ENCODE data around the gene WNT9A. TPM values are rescaled to one million over a fixed set of nuclear protein-coding genes. Genes with fewer than 3 reads are reported as not detected.

The WNT9A gene
- polyA plus RNA-seq, 3 donors, result 1.2 to 1.9 (median 1.7) TPM

DNA sequence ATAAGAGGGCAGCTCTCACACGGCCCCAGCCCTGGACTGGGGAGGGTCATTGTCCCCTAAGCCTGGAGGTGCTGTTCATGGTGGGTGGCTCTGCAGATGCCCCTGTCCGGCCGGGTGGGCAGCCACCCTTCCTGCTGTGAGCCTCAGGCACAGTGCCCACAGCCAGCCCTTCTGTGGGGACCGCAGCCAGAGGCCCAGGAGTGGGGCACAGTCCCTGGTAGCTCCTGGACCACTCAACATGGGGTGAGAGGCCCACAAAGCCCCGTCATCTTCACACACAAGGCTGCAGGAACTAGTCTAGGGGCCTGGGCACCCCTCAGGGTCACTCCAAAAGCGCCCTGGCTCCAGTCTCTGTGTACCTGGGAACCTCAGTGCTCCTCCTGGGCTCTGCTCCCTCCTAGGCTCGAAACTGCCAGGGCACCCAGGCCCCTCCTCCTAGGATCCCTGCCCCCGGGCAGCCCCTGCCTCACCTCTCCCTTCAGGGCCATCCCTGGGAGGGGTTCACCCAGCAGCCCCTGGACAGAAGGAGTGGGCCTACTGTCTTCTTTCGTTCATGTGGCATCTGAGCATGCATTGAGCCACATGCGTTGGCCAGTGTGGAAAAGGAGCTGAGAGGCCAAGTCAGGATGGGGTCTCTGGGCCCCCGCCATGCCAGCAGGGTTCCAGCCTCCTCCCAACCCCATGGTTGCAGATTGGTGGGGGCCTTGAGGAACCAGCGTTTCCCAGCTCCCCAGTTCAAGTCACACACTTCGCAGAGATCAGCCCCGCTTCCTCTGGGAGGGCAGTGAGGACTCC, 43.0 kb downstream of the WNT9A start:
- no peak for DNase-seq (ENCODE audit: extremely low read depth in 1 of 11, low read depth in 9 of 11, low spot score in 4 of 11)

GRCh38 chr1:227903614-227904501, 43.9 kb downstream of the WNT9A start:
- no peak for DNase-seq (ENCODE audit: extremely low read depth in 1 of 11, low read depth in 9 of 11, low spot score in 4 of 11)

- DNase-seq (ENCODE audit: extremely low read depth in 1 of 11, low read depth in 9 of 11, low spot score in 4 of 11), result no peak
Measured at GRCh38 chr1:227903061-227903521, 44.6 kb downstream of the WNT9A start.

GRCh38 chr1:227902641-227902990, 45.1 kb downstream of the WNT9A start:
- DNase-seq (ENCODE audit: extremely low read depth in 1 of 11, low read depth in 9 of 11, low spot score in 4 of 11), result no peak

- DNase-seq (ENCODE audit: extremely low read depth in 1 of 11, low read depth in 9 of 11, low spot score in 4 of 11), result no peak
Measured at GRCh38 chr1:227901906-227902640, 45.7 kb downstream of the WNT9A start.

- DNase-seq (ENCODE audit: extremely low read depth in 1 of 11, low read depth in 9 of 11, low spot score in 4 of 11), result no peak
Measured at GRCh38 chr1:227901239-227901905, 46.4 kb downstream of the WNT9A start.

DNA sequence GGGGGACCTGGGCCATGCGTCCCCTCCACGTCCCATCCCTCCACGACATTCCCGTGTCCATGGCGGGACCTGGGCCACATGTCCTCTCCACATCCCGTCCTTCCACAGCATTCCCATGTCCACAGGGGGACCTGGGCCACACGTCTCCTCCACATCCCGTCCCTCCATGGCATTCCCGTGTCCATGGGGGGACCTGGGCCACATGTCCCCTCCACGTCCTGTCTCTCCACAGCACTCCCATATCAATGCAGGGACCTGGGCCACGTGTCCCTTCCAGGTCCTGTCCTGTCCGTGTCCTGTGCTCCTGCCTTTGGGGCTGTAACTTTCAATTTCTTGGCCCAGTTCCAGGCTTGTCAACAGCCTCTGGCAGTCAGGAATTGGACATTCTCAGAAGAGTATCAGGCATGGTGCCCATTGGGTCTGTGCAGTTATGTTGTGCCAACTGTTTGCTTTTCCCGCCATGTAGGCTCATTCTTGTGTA, 47.1 kb downstream of the WNT9A start:
- no peak for DNase-seq (ENCODE audit: extremely low read depth in 1 of 11, low read depth in 9 of 11, low spot score in 4 of 11)

DNA sequence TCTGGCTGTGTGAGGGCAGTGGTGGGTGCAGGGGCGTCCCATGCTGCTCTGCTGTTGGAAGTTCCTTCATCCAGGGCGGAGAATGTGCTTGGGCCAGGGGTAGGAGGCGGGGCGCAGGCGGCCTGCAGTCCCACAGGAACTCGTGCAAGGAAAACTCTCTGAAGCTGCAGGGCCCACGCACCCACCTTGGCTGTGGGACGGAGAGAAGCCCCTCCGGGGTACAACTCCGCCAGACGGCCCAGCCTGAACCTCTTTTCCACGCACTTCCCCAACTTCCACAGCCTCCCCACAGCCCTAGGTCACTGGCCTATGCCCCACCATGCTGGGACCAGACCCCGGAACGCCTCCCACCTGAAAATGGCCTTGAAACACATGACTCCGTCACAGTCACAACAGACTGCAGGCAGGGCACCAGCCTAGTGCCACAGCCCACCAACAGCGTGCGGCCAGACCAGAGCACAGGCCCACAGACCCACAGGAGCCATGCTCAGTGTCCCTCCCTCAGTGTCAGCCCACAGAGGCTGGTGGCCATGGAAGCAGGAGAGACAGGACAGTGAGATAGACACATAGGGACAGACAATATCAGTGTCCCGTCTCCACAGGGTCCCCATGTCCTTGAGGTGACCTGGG, 47.8 kb downstream of the WNT9A start:
- no peak for DNase-seq (ENCODE audit: extremely low read depth in 1 of 11, low read depth in 9 of 11, low spot score in 4 of 11)

- no peak for DNase-seq (ENCODE audit: extremely low read depth in 1 of 11, low read depth in 9 of 11, low spot score in 4 of 11)
Measured at GRCh38 chr1:227899141-227899819, 48.5 kb downstream of the WNT9A start.

GRCh38 chr1:227898502-227899140, 49.1 kb downstream of the WNT9A start:
- DNase-seq (ENCODE audit: extremely low read depth in 1 of 11, low read depth in 9 of 11, low spot score in 4 of 11), result no peak

GRCh38 chr1:227897704-227898438, 49.9 kb downstream of the WNT9A start:
- no peak for DNase-seq (ENCODE audit: extremely low read depth in 1 of 11, low read depth in 9 of 11, low spot score in 4 of 11)

DNA sequence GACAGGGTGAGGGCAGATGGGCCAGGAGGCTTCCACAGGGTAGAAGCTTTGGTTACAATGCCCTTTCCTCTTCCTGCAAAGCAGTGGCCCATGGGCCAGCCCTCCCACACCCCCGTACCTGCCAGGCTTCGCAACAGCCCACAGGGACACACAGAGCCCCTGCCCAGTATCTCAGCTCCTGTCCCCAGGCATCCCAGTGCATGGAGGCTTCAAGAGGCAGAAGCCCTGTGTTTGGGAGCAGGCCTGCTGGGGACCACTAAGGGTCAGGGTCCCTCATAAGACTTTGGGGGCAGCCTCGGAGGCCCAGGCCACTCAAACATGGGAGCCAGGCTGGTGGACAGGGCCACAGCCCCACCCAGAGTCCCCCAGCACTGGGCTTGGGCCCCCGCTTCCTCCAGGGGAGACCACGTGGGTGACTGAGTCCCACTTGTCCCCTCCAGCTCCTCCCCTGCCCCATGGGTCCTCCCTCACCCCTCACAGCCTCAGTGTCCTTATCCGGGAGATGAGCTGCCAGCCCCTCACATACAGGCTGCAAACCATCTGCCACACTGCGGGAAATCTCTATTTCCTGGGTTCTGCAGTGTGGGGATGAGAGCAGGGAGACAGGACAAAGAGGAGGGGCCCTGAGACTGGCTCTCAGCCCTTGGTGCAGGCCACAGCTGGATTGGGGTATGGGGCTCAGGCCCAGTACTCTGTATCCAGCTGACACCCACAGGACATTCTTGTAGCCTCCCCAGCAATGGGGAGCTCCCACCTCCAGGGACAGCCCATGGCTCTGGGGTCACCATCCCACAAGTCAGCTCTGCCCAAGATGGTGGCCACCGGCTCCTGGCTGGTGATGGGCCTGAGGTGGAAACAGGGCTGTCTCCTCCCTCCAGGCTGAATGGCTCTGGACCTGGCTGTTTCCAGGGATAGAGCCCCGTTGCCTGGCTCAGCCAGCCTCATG, 50.7 kb downstream of the WNT9A start:
- DNase-seq (ENCODE audit: extremely low read depth in 1 of 11, low read depth in 9 of 11, low spot score in 4 of 11), result no peak

GRCh38 chr1:227895828-227896685, 51.7 kb downstream of the WNT9A start:
- no peak for DNase-seq (ENCODE audit: extremely low read depth in 1 of 11, low read depth in 9 of 11, low spot score in 4 of 11)

DNA sequence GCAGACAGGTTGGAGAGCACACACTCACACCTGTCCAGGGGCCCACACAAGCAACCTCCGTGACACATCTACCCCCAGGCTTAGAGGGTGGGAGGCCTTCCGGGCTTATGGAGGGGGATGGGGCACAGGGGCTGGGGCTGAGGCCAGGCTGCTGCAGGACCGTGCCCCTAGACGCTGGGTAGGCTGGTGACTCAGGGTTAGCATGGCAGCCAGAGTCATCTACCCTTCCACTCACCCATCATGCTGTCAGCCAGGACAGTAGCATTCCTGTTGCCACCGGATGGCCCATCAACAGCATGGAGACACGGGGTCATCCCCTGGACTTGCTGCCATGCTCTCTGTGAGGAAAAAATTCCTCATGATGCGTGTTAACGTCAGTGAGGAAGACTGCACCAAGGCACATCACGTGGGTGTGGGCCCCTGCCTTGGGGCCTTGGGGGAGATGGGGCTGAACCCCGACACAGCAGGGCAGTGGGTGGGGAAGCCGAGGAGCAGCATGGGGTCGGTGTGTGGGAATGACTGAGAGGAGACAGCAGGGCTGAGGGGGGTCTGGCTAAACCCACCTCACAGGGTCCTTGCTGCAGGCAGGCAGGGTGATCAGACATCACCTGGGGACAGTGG, 52.8 kb downstream of the WNT9A start:
- DNase-seq (ENCODE audit: extremely low read depth in 1 of 11, low read depth in 9 of 11, low spot score in 4 of 11), result no peak
